Kidney tubule cell (primary cell): ENCODE results near the gene SAT1.

ENCODE experiments used
- DNase-seq: peaks from one replicate; pipeline ENCODE4 v3.0.0-alpha.2; 2018; ENCODE audit warnings: low spot score

Gene SAT1

DNA sequence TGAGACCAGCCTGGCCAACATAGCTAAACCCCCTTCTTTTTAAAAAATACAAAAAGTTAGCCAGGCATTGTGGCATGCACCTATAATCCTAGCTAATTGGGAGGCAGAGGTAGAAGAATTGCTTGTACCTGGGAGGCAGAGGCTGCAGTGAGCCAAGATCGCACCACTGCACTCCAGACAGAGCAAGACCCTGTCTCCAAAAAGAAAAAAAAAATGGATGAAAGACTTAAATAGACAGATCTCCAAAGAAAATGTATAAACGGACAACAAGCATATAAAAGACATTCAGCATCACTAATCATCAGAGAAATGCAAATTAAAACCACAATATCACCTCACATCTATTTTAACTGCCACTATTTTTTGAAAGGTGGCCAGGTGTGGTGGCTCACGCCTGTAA lies 6.6 kb upstream of the SAT1 start:
- DNase-seq = no peak

DNA sequence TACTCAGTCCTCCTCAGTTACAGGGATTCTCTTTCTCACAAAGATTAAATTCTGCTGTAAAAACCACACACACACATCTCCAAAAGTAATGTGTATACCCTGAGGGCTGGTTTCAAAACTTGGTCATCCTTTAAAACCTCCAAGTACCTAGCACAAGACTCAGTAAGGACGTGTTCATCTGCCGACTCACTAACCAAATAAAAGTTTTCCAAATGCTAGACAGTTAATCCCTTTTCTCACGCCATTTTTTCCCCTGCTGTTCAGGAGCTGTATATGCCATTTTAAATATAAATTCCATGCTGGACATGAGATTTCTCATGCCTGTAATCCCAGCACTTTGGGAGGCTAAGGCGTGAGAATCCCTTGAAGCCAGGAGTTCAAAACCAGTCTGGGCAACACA lies 3.9 kb upstream of the SAT1 start:
- peak; percentile 85 for DNase-seq

DNA sequence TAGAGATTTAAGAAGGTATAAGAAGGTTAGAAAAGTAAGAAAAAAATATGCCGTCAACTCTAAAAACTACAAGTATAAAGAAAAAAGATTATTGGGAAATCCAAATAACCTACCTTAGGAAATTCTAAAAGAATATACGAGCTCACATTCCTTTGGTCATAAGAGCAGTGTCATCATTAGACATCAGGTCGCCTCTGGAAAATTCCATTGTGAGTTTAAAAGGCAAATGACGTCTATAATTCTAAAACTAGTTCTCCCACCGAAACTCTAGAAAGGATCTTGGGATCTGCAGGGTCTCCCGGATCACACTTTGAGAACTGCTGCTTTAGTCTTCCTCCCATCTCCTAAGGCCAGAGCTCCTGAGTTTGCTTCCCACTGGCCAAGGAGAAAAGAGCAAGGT lies 518 bp upstream of the SAT1 start:
- DNase-seq = peak; percentile 56

DNA sequence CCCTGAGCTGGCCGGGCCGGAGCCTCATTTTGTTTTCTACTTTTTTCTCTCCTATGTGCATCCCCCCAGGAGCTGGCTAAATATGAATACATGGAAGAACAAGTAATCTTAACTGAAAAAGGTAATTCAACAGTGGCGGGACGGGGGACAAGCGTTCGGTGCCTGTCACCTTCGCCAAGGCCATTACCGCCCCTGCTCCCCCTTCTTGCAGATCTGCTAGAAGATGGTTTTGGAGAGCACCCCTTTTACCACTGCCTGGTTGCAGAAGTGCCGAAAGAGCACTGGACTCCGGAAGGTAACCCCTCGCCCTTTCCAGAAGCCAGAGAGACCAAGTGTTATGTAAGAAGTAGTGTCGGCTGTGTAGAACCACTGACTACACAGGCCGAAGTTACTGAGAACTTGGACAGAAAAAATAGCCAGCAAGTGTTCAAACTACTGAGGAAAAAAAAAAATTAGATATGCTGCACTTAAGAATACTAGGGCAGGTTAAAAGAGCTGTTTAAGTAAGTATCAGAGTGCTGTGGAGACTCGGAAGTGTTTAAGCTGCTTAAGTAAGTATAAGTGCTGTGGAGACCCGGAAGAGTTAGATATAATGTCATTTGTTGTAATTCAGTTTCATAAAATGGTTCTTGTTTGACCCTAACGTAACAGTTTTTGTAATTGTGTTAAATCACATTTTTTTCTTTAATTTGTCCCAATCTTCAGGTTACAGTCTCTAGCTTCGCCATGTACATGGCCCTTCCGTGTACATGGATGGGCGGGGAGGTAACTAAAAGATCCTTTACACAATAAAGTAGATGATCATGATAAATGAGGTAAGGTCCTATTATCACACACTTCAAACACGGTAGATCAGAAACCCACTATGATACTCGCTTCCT lies 856 bp downstream of the SAT1 start:
- peak; percentile 27 for DNase-seq

DNA sequence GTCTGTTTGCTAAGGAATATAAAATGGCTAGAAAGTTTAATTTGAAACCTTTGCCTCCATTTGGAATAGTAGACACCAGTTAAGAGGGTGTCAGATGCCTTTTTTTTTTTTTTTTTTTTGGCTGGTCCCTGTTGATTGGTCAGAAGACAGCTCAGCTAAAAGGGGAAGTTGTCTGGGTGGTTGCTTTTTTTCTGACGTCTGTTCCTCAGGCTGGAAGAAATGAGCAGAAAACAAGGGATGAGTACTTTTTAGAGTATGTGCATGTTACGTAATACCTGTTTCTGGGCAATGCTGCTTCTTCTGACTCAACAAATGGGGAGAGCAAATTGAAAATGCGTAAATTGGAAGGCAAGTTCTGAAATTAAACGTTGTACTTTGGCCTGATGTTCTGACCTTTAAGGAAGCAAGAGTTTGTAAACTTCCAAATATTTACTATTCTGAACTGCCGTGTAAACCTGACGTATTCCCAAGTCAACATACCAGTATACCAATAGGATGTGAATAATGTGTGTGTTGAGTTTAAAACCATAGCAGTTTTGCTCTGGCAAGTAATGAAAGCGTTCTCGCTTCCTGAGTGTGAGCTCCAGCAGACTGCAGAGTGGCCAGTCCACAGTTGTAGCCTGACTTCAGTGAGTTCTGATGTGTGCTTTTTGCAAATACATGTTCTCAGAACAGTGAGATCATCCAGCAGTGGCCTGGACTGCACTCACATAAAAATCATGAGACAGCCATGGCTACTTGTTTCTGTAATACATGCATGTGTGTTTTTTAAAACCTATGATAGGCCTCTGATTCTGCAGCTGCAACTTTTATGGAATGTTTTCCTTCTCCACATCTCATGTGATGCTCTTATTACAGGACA lies 1.7 kb downstream of the SAT1 start:
- peak; percentile 76 for DNase-seq

DNA sequence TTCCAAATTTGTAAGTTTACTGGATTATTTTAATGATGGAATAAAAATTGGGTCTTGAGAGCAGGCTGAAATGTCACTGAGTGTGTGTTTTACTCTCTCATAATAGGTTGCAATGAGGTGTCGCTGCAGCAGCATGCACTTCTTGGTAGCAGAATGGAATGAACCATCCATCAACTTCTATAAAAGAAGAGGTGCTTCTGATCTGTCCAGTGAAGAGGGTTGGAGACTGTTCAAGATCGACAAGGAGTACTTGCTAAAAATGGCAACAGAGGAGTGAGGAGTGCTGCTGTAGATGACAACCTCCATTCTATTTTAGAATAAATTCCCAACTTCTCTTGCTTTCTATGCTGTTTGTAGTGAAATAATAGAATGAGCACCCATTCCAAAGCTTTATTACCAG lies 2.6 kb downstream of the SAT1 start:
- DNase-seq = no peak

DNA sequence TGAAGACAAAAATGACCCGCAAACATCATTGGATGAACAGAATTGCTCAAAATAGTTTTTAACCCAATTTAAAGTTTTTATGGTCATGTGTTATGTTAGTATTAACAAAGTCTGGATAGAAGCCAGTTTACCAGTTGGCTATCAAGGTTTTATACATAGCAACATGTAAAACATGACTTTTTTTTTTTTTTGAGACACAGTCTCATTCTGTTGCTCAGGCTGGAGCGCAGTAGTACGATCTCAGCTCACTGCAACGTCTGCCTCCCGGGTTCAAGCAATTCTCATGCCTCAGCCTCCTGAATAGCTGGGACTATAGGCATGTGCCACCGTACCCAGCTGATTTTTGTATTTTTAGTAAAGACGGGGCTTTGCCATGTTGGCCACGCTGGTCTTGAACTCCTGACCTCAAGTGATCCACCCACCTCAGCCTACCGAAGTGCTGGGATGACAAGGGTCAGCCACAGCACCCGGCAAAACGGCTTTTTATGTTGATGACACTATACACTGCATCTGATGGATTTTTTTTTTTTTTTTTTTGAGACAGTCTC lies 3.4 kb downstream of the SAT1 start:
- DNase-seq = peak; percentile 30

DNA sequence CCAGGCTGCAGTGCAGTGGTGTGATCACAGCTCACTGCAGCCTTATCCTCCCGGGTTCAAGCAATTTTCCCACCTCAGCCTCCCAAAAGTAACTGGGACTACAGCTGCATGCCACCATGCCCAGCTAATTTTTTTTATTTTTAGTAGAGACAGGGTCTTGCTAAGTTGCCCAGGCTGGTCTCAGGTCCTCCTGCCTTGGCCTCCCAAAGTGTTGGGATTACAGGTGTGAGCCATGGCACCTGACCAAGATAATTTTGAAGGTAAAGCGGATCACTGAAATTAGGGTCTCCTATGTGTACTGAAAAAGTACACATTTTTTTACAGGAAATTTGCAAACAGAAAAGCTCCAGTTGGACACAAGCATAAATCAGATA lies 4.8 kb downstream of the SAT1 start:
- DNase-seq = no peak

DNA sequence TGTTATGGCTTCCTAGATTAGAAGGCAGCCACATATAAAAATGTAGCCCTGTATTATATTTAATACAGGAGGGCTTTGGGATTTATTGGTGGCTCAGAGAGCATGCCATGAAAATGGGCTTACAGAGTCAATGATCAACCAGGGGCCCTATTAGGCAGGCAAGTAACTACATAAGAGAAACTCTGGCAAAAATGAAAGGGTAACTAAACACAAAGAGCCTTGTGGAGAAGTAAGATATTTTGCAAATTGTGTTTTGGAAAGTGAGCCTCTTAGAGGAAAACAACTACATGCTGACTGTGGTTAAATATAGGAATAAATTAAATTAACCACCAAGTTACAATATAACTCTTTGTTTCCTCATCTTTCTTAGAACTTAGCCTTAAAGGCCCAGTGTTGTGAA lies 5.5 kb downstream of the SAT1 start:
- DNase-seq = peak; percentile 37

DNA sequence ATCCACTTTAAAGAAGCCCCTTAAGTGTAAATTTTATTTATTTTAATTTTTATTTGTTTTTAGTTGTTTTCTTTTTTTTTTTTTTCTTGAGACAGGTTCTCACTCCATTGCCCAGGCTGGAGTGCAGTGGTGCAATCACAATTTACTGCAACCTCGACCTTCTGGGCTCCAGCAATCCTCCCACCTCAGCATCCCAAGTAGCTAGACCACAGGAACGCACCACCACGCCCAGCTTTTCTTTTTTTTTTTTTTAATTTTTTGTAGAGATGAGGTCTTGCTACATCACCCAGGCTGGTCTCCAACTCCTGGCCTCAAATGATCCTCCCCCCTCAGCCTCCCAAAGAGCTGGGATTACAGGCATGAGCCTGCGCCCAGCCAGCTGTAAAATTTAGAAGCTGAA lies 6.0 kb downstream of the SAT1 start:
- DNase-seq = peak; percentile 42

DNA sequence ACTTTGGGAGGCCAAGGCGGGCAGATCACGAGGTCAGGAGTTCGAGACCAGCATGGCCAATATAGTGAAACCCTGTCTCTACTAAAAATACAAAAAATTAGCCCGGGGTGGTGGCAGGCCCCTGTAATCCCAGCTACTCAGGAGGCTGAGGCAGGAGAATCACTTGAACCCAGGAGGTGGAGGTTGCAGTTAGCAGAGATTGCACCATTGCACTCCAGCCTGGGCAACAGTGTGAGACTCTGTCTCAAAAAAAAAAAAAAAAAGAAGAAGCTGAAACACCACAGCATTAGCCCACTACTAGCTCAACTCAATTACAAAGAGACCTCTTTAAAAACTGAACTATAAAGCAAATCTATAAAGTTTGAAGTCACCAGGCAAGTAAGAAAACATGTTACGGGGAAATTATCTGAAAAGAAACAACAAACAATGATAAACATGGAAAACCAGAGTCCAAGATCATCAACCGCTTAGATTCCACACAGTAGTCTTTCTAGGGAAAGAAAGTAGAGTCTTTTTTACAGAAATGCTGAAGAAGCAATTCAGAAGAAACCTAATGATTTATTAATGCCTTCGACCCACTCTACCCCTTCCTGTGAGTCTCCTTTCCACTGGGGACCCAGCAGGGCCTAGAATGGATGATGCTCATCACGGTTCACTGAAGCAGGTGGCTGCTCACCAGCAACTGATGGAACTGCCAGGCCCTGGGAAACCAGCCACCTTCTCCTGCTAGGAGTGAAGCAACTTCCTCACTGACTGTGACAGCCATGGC lies 6.6 kb downstream of the SAT1 start:
- peak; percentile 77 for DNase-seq

DNA sequence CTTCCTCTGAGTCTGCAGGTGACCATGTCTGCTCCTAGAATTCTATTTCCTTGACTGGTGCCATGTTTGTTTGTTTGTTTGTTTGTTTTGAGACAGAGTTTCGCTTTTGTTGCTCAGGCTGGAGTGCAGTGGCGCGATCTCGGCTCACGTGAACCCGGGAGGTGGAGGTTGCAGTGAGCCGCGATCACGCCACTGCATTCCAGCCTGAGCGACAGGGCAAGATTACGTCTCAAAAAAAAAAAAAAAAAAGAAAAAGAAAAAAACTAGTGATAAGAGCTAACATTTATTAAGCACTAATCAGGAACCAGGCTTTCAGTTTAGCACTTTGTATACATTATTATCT lies 7.2 kb downstream of the SAT1 start:
- DNase-seq = no peak

DNA sequence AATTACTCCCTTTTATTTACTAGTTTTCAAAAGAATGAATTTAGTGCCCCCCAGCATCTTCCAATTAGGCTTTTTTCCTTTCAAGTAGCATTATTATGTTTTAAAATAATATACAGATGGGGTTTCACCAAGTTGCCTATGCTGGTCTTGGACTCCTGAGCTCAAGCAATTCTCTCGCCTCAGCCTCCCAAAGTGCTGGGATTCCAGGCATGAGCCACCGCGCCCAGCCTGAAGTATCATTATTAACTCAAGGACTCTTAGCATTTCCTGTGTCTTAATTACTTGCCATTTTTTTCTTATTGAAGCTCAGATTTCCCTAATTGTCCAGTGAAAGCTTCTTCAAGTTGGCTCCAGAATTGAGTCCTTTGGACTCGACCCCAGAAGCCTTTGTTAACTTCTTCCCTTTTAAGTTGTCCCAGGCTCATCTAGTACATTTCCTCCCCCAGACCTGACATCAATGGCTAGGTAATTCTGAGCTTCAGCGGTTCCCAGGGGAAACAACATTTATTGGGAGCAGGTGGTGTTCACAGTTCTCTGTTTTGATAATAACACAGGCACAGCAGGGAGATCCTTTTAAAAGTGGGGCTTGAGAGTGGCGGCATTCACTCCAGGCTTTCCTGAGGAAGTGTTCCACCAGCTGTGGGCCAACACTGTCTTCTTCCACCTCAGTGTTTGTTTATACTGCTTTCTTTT lies 10.0 kb downstream of the SAT1 start:
- no peak for DNase-seq

DNA sequence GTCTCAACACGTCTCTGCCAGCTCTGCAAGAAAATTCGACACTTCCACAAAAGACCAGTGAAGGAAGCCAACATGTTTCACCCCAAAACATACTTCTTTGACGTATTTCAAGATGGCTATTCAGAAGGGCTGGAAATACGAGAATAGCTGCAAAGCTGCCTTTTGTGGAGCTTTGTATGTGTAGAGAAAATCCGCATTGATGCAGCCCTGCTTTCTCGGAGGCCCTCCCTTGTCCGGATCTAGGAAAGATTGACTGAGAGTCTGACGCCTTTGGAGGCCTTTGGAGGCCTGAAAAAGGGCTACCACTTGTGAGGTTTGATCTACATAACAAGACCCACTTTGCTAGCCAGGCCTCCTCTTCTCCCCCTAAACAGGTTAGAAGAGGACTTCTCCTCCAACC lies 12.2 kb downstream of the SAT1 start:
- DNase-seq = no peak

DNA sequence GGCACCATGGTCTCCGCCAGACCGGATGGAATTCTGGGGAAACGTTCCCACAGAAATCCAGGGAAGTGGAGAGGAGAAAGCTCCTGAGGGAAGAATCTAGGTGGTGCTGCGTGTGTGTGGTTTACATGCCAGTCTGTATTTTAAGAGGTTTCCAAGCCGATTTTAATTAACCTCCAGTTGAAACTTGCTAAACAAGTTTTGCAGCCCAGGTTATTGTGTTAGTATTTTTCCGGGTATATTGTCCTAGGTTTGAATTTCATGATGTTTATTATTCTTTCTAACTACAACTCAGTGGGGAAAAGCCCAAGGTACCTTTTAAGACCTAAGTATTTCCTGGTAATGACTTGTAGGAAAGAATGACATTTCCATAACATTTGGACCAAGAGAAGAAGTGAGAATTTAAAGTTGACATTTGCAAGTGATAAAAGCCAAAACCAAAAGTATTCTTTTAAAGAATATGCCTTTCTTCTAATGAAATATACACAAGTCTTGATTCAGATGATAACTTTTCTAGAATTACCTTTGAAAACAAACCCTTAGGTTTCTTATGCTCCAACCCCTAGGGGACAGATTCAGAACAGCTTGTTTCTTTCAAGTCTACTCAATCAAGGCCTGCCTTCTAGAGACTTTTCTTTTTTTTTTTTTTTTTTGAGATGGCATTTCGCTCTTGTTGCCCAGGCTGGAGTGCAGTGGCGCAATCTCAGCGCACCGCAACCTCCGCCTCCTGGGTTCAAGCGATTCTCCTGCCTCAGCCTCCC lies 14.6 kb downstream of the SAT1 start:
- peak; percentile 70 for DNase-seq

DNA sequence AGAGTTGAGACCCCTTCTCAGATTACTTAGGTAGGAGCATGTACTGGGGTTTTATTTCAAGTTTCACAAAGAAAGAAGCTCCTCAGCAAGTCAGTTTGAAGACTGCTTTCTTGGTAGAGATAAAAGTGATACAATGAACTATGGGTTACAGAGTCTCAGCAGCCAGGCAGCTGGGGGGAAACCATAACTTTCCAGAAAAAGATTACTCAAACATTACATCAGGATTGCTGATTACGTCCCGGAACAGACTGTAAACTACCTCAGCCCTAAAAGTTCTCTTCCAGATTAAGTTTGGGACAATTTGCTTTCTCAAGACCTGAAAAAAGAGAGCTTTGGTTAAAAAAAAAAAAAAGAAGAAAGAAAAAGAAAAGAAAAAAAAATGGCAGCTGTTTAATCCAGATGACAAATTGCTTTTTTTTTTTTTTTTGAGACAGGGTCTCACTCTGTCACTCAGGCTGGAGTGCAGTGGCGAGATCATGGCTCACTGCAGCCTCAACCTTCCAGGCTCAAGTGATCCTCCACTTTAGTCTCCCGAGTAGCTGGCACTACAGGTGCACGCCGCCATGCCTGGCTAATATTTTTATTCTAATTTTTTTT lies 16.6 kb downstream of the SAT1 start:
- DNase-seq = peak; percentile 17

DNA sequence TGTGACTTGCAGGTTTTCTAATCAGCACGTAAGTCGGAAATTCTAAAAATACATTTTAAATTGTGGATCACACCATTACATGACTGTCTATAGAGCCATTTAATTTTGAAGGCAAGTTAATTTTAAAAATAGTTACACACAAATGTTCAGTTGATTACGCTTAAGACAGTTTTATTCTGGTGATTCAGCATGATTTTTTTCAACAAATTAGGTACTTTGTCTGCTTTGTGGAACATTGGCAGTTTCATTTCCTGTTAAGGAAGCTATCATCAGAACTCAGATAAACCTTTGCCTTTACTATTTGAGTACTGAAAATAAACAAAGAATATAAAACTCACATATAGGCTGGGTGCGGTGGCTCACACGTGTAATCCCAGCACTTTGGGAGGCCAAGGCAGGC lies 19.5 kb downstream of the SAT1 start:
- DNase-seq = no peak

DNA sequence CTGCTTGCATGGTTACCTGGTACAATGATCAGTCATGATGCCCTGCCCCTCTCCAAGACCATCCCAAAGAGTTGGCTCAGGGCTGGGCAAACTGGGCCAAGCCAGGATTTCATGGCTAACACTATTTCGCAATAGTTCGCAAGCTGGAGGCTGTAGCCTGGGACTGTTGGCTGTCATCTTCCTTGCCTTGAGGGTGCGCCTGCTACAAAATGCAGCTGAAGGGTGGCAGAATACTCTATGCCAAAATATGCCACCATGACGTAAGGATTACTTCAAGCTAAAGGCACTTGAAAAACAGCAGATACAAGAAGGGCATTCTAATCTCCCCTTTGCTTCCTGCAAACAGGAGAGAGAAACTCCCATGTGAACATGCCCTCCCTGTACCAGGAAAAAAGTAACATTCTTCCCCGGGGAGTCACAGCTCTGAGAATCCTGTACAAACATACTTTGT lies 21.0 kb downstream of the SAT1 start:
- peak; percentile 90 for DNase-seq

DNA sequence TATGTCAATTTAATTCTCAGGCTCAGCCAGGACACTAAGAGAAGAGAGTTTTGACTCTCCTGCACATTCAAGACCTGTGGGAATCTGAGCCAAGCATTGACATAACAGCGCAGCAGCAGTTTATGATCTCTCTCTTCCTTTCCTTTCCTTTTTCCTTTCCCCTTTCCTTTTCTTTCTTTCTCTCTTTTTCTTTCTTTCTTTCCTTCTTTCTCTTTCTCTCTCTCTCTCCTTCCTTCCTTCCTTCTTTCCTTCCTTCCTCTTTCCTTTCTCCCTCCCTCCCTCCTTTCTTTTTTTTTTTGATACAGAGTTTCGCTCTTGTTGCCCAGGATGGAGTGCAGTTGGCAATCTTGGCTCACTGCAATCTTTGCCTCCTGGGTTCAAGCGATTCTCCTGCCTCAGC lies 21.6 kb downstream of the SAT1 start:
- no peak for DNase-seq

DNA sequence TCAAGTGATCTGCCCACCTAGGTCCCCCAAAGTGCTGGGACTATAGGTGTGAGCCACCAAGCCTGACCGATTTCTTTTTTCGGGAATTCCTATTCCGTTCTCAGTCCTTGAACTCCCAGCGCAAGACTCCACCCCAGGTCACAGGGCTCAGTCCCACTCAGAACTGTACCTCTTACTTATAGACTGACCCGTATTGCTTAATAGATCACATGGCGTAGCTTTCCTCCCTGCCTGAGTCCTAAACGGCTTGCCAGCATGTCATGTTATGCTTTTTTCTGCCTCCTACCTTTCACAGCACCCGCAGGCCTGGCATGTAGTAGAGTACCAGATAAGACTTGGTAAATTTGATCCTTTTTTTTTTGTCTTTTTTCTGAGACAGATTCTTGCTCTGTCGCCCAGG lies 22.4 kb downstream of the SAT1 start:
- DNase-seq = no peak

DNA sequence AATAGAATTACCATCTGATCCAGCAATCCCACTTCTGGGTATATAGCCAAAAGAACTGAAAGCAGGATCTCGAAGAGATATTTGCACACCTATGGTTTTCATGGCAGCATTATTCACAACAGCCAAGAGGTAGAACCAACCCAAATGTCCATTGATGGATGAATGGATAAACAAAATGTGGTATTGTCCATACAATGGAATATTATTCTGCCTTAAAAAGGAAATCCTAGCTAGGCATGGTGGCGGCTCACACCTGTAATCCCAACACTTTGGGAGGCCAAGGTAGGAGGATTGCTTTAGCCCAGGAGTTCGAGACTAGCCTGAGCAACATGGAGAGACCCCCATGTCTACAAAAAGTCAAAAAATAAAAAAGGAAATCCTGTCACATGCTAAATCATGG lies 27.3 kb downstream of the SAT1 start:
- DNase-seq = no peak
